ENCODE measurements around the gene BCL2. TPM values are rescaled to one million over a fixed set of nuclear protein-coding genes. Genes with fewer than 3 reads are reported as not detected.
A peak's percentile ranks its signal among the peaks of the same experiment; 100 is the strongest.

BCL2 gene
- total RNA-seq, 1 experiment from 2014 or later, result 2.5 TPM

DNA sequence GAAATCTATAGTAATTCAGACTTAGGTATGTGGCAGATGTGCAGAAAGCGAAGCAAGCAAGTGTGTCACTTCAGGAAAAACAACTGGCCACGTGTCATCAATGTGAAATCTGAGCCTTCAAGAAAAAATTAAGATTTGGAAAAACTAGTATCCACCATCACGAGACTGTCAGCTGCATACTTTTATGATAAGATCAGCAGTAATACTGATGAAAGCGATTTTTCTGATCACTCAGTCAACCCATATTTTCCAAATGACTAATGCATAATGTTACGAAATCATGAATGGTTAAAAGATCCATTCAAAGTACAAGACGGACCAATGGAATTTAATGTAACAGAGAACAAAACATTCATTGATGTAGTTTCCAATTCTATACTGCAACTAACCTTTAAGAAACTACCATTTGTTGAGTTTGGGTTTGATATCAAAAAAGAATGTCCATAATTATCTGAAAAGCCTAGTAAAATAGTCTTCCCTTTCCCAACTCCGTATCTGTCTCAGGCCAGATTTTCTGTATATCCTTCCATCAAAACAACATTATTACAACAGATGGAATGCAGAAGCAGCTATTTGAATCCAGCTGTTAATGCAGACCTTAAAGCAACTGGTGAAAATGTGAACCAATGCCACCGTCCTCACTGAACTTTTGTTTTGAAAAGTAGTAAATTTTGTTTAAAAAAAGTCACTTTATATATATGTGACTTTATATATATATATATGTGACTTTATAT, 17.0 kb upstream of the BCL2 start:
- ChIA-PET POLR2A (no interaction called here), RAD21 (ENCODE audit: low non-redundant PET in 1 of 2, low total read pairs in 2 of 2, uncharacterized antibody in 2 of 2, unreplicated experiment in 2 of 2) (interaction anchor here in 1 of 2 experiments (0.6 kb wide), 1 partner anchor 35 kb away, joined by 4 read pairs; no protein-coding TSS in a partner anchor), CTCF (interaction anchor here (0.8 kb wide), 1 partner anchor 312 kb away, joined by 3 read pairs; no protein-coding TSS in a partner anchor)
- Histone ChIP-seq H3K27ac (ENCODE audit: low read depth, low read length) (peak overlapping the region; percentile 46; the same call in 1 of the 2 replicates), H3K4me2 (ENCODE audit: low read length) (peak overlapping the region; percentile 48), H3K4me1 (ENCODE audit: control insufficient read depth in 1 of 2, insufficient read depth in 2 of 2, low read length in 2 of 2) (peaks cover 10 to 15% of the 10 kb centered on the region in 2 experiments), H3K9ac (ENCODE audit: low read length) (no peak overlapping the region), H4K20me1 (ENCODE audit: insufficient read depth) (0 out of 2 replicates have a peak, but pooled peaks cover 3% of the 10 kb centered on the region), H2AFZ (ENCODE audit: low read depth, low read length, poor library complexity, severe bottlenecking) (no peak overlapping the region), H3K4me3 (replicated peaks in 1 of 2; ENCODE audit: low read depth in 1 of 2, low read length in 2 of 2) (no peak overlapping the region), H3K36me3 (ENCODE audit: control insufficient read depth in 1 of 2, insufficient read depth in 2 of 2, low read length in 2 of 2) (peaks cover 14 to 40% of the 10 kb centered on the region in 2 experiments; a peak in 2 of 4 replicates), H3K9me2 (ENCODE audit: insufficient read depth) (no peaks in the 10 kb centered on the region), H3K27me3 (ENCODE audit: insufficient read depth, low read length) (no peaks in the 10 kb centered on the region), H3K79me2 (ENCODE audit: insufficient read depth, low read length) (no peaks in the 10 kb centered on the region), H3K9me3 (ENCODE audit: control insufficient read depth in 1 of 2, insufficient read depth in 1 of 2, low read depth in 1 of 2, low read length in 2 of 2) (no peaks in the 10 kb centered on the region)
- intact Hi-C loops (cut with micrococcal nuclease), result no loop called here
- TF ChIP-seq SP1 (IDR thresholded peaks at IDR 0.05; ENCODE audit: low read depth) (peak; percentile 64), EZH2phosphoT487 (IDR thresholded peaks at IDR 0.05; ENCODE audit: borderline replicate concordance) (no peak), SIN3A (IDR thresholded peaks at IDR 0.05; ENCODE audit: low read depth) (peak; percentile 38; the same call in 1 of the 2 replicates), POLR2A (IDR thresholded peaks at IDR 0.05; ENCODE audit: borderline replicate concordance, extremely low read depth, insufficient read depth, insufficient read length) (no peak), EZH2 (IDR thresholded peaks at IDR 0.05) (no peak), TCF7L2 (IDR thresholded peaks at IDR 0.05; ENCODE audit: borderline replicate concordance, extremely low read depth, insufficient read depth, insufficient read length) (peak; percentile 66), CEBPB (IDR thresholded peaks at IDR 0.05; ENCODE audit: low read depth) (peak; percentile 95), ELF1 (IDR thresholded peaks at IDR 0.05; ENCODE audit: borderline replicate concordance, low read depth) (no peak), FOSL1 (IDR thresholded peaks at IDR 0.05; ENCODE audit: low read depth) (peak; percentile 82), JUND (IDR thresholded peaks at IDR 0.05) (peak; percentile 85)
- TF ChIP-seq, protein P1, sequence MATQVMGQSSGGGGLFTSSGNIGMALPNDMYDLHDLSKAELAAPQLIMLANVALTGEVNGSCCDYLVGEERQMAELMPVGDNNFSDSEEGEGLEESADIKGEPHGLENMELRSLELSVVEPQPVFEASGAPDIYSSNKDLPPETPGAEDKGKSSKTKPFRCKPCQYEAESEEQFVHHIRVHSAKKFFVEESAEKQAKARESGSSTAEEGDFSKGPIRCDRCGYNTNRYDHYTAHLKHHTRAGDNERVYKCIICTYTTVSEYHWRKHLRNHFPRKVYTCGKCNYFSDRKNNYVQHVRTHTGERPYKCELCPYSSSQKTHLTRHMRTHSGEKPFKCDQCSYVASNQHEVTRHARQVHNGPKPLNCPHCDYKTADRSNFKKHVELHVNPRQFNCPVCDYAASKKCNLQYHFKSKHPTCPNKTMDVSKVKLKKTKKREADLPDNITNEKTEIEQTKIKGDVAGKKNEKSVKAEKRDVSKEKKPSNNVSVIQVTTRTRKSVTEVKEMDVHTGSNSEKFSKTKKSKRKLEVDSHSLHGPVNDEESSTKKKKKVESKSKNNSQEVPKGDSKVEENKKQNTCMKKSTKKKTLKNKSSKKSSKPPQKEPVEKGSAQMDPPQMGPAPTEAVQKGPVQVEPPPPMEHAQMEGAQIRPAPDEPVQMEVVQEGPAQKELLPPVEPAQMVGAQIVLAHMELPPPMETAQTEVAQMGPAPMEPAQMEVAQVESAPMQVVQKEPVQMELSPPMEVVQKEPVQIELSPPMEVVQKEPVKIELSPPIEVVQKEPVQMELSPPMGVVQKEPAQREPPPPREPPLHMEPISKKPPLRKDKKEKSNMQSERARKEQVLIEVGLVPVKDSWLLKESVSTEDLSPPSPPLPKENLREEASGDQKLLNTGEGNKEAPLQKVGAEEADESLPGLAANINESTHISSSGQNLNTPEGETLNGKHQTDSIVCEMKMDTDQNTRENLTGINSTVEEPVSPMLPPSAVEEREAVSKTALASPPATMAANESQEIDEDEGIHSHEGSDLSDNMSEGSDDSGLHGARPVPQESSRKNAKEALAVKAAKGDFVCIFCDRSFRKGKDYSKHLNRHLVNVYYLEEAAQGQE (IDR thresholded peaks at IDR 0.05; ENCODE audit: low read depth), result no peak
- TF ChIP-seq, protein P2, sequence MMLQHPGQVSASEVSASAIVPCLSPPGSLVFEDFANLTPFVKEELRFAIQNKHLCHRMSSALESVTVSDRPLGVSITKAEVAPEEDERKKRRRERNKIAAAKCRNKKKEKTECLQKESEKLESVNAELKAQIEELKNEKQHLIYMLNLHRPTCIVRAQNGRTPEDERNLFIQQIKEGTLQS (IDR thresholded peaks at IDR 0.05), result peak; percentile 83
- TF ChIP-seq, protein P3, sequence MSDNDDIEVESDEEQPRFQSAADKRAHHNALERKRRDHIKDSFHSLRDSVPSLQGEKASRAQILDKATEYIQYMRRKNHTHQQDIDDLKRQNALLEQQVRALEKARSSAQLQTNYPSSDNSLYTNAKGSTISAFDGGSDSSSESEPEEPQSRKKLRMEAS (IDR thresholded peaks at IDR 0.05), result peak; percentile 40; the same call in 1 of the 2 replicates
- TF ChIP-seq, protein P4, sequence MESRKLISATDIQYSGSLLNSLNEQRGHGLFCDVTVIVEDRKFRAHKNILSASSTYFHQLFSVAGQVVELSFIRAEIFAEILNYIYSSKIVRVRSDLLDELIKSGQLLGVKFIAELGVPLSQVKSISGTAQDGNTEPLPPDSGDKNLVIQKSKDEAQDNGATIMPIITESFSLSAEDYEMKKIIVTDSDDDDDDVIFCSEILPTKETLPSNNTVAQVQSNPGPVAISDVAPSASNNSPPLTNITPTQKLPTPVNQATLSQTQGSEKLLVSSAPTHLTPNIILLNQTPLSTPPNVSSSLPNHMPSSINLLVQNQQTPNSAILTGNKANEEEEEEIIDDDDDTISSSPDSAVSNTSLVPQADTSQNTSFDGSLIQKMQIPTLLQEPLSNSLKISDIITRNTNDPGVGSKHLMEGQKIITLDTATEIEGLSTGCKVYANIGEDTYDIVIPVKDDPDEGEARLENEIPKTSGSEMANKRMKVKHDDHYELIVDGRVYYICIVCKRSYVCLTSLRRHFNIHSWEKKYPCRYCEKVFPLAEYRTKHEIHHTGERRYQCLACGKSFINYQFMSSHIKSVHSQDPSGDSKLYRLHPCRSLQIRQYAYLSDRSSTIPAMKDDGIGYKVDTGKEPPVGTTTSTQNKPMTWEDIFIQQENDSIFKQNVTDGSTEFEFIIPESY (IDR thresholded peaks at IDR 0.05; ENCODE audit: extremely low read depth, insufficient replicate concordance, low read length), result no peak
- ATAC-seq, result peak; percentile 76
- BruUV-seq (replicated peaks), result no TSS peak
- peak; percentile 57 for DNase-seq (ENCODE audit: low read depth, low spot score)
